ENCODE data around the gene YAP1.

The YAP1 gene

DNA sequence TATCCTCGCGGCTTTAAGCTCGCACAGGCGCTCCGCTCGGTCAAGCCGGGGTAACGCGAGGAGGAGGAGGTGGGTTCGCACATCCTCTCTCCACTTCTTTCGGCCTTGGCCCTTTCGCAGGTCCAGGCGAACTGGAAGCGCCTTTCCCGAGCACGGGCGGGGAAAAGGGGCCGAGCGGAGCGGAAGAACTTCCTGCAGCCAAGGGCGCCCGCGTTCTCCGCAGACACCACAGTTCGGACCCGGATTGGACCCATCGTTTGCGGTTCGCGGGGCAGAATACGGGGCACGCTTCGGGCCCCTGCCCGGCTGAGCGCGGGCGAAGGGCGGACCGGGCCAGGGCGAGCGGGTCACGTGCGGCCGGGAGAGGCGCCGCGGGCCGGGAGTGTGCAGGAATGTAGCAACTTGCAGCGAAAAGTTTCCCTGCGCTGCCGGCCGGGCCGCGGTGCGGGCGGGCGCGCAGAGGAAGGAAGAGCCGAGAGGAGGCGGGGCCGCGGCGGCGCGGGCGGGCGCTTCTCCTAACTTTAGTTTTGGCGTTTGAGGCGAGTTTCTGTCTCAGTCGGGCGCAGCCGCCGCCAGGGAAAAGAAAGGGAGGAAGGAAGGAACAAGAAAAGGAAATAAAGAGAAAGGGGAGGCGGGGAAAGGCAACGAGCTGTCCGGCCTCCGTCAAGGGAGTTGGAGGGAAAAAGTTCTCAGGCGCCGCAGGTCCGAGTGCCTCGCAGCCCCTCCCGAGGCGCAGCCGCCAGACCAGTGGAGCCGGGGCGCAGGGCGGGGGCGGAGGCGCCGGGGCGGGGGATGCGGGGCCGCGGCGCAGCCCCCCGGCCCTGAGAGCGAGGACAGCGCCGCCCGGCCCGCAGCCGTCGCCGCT is at the start of gene YAP1:
YAP1 (plus strand) TSS at position 552 of the 865 bp plus-strand sequence. CDS start 402 bp downstream, outside the sequence.
- H3K4me3 ChIP-seq (ENCODE audit: low read depth, low read length) = peak within 1 kb of the TSS; percentile 87
- ChIA-PET CTCF (interaction anchor here (0.9 to 1.1 kb wide), 3 partner anchors 179 to 248 kb away, joined by 3 read pairs; no protein-coding TSS in a partner anchor), POLR2A (interaction anchor here (0.6 kb wide), 1 partner anchor 243 kb away, joined by 3 read pairs; no protein-coding TSS in a partner anchor)
- DNase-seq (ENCODE audit: low read depth, low spot score) = no peak
- TF ChIP-seq, protein P1, sequence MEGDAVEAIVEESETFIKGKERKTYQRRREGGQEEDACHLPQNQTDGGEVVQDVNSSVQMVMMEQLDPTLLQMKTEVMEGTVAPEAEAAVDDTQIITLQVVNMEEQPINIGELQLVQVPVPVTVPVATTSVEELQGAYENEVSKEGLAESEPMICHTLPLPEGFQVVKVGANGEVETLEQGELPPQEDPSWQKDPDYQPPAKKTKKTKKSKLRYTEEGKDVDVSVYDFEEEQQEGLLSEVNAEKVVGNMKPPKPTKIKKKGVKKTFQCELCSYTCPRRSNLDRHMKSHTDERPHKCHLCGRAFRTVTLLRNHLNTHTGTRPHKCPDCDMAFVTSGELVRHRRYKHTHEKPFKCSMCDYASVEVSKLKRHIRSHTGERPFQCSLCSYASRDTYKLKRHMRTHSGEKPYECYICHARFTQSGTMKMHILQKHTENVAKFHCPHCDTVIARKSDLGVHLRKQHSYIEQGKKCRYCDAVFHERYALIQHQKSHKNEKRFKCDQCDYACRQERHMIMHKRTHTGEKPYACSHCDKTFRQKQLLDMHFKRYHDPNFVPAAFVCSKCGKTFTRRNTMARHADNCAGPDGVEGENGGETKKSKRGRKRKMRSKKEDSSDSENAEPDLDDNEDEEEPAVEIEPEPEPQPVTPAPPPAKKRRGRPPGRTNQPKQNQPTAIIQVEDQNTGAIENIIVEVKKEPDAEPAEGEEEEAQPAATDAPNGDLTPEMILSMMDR (IDR thresholded peaks at IDR 0.05; ENCODE audit: insufficient read depth, low read length, missing control alignments) = no peak

DNA sequence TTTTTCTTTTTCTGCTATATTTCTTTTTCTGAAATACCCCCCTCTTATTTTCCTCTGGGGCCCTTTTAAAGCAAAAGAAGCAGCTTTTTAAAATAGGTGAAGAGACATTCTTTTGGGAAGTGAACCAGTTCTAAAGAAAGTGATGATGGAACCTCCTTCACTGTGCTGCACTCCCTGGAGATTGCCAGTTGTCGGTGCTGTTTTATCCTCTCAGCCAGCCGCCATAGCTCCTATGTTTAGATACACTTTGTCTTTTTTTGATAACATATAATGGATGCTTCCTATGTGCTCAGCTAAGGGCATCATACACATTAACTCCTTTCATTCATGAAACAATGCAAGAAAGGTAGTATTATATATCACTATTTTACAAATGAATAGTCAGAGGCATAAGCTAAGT is 49.0 kb upstream of the YAP1 start:
- ChIA-PET POLR2A (no interaction called here), CTCF (interaction anchor here (0.5 to 1.3 kb wide), 7 partner anchors 8 to 281 kb away, joined by 3 to 4 read pairs (median 3); no protein-coding TSS in a partner anchor)
- DNase-seq (ENCODE audit: low read depth, low spot score) = no peak
- TF ChIP-seq, protein P1 (IDR thresholded peaks at IDR 0.05; ENCODE audit: insufficient read depth, low read length, missing control alignments) = no peak
- H3K4me3 ChIP-seq (ENCODE audit: low read depth, low read length) = no peak overlapping the region

DNA sequence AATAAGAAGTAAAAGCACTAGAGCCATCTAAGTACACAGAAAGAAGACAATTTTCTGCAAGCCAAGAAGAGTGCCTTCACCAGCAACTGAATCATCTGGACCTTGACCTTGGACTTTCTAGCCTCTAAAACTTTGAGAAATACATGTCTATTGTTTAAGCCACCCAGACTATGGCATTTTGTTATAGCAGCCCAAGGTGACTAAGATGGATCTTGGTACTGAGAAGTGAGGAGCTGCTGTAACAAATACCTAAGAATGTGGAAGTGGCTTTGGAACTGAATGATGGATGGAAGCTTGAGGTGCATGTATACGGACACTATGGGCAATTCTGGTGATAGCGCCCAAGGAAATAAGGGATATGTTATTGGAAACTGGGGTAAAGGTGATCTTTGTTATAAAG is 48.1 kb upstream of the YAP1 start:
- CTCF ChIA-PET = interaction anchor here (0.7 kb wide), 1 partner anchor 12 kb away, joined by 3 read pairs; no protein-coding TSS in a partner anchor

GRCh38 chr11:102064316-102064715 is 45.9 kb upstream of the YAP1 start:
- CTCF ChIA-PET = no interaction called here
- TF ChIP-seq, protein P1 (IDR thresholded peaks at IDR 0.05; ENCODE audit: insufficient read depth, low read length, missing control alignments) = no peak

More for the DNA sequence above, 48.1 kb upstream of the YAP1 start:
- DNase-seq (ENCODE audit: low read depth, low spot score) = no peak
- TF ChIP-seq, protein P1 (IDR thresholded peaks at IDR 0.05; ENCODE audit: insufficient read depth, low read length, missing control alignments) = no peak
- POLR2A ChIA-PET = no interaction called here
- no peak overlapping the region for H3K4me3 ChIP-seq (ENCODE audit: low read depth, low read length)

DNA sequence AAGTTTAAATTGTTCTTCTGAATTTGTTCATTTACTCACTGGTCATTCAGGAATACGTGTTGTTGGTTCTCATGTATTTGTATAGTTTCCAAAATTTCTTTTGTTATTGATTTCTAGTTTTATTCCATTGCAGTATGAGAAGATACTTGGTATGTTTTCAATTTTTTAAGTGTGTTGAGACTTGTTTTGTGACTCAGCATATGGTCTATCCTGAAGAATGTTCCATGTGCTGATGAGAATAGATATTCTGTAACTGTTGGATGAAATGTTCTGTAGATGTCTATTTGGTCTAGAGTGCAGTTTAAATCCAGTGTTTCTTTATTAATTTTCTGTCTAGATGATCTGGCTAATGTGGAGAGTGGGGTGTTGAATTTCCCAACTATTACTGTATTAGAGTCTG is 39.5 kb upstream of the YAP1 start:
- TF ChIP-seq, protein P1 (IDR thresholded peaks at IDR 0.05; ENCODE audit: insufficient read depth, low read length, missing control alignments) = no peak
- ChIA-PET POLR2A (no interaction called here), CTCF (no interaction called here)
- no peak overlapping the region for H3K4me3 ChIP-seq (ENCODE audit: low read depth, low read length)
- DNase-seq (ENCODE audit: low read depth, low spot score) = no peak

More at GRCh38 chr11:102064316-102064715, 45.9 kb upstream of the YAP1 start:
- DNase-seq (ENCODE audit: low read depth, low spot score) = no peak
- H3K4me3 ChIP-seq (ENCODE audit: low read depth, low read length) = no peak overlapping the region
- POLR2A ChIA-PET = no interaction called here
